ENCODE results near the gene PPAN.

The PPAN gene

DNA sequence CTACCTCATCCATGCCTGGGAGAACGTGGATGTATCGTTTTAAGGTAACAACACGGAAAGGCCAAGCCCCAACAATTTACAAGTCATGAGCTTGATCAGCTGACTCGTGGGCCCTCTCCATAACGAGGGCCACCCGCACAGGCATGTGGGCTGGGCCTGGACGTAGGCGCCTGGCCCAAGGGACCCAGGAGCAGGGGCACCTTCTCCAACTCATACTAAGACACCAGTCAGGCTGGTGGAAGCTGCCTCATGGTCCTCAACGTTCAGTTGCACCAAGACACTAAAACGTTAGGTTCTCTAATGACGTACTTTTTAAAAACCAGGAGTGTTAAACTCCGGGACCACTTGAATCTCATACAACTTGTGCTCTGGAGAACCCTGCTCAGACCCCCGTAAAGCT, 35.3 kb downstream of the PPAN start:
- no peak for DNase-seq (ENCODE audit: low read depth)

- no peak for DNase-seq (ENCODE audit: low read depth)
Observed at GRCh38 chr19:10141973-10142372, 35.8 kb downstream of the PPAN start.

- DNase-seq (ENCODE audit: low read depth), result no peak
Observed at GRCh38 chr19:10142701-10143375, 36.7 kb downstream of the PPAN start.

DNA sequence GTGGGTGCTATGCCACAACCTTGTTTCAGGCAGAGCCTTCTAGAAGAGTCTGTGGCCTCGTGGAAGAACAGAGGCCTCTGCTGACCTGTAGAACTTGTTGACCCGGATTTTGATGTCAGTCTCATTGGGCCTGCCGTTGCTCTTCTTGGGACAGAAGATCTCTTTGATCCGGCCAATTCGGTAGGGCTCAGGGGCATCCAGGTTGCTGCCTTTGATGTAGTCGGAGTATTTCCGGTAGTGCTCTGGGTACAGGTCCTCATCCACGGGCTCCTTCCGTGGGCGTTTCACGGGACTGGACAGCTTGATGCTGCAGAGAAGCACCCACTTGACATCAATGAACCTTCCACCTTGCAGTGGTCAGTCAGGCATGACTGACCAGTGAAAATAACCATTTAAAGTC, 37.5 kb downstream of the PPAN start:
- no peak for DNase-seq (ENCODE audit: low read depth)

- no peak for DNase-seq (ENCODE audit: low read depth)
Observed at GRCh38 chr19:10144361-10144760, 38.2 kb downstream of the PPAN start.

DNA sequence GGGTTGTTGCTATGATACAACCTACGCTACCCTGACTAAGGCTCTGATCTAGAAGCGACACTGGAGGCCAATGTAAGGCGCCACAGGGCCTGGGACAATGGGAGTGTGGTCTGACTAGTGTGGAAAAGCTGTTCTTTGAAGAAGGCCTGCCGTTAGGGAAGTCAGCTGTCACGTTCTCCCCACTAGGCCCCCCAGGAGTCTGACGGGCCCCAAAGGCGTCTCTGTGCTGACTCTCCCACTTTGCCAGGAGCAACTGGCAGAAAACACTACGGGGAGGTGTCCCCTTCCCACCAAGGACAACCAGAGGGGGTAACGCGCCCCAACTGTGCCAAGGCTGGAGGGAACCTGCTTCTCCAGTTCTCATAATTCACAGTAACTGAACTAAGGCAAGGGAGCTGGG, 38.9 kb downstream of the PPAN start:
- DNase-seq (ENCODE audit: low read depth), result no peak

DNA sequence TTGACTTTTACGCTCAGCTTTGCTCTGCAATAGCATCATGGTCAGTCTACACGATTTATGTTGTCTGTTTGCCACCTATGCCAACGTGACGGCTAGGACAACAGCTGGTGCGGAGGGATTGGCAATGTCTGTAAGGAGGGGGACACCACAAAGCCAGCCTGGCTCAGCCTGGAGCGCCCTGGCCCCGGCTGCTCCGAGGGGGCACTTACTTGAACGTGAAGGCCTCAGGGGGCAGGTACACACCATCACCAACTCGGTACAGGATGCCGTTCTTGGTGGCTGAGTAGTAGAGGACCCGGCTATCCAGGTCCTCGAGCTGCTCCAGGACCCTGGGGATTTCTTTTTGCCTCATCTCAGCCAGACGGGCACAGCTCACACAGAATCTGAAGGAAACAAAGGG, 40.0 kb downstream of the PPAN start:
- DNase-seq (ENCODE audit: low read depth), result no peak

GRCh38 chr19:10149427-10149826, 43.3 kb downstream of the PPAN start:
- DNase-seq (ENCODE audit: low read depth), result no peak

DNA sequence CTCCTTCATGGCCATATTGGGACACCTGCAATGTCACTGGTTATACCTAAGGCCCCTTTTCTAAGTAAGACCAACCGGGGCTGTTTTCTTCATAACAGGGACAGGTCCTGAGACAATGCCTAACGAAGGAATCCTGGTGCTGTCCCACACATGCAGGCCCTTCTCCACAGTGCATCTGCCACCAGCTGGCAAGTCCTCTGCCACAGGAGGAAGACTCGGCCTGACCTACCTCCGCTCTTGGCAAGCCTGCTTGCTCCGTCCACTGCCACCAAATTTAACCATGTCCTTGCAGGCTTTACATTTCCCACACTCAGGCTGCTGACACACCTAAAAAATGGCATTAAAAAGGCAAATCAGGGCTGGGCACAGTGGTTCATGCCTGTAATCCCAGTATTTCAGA, 45.4 kb downstream of the PPAN start:
- DNase-seq (ENCODE audit: low read depth), result no peak

GRCh38 chr19:10152100-10152499, 45.9 kb downstream of the PPAN start:
- DNase-seq (ENCODE audit: low read depth), result no peak

- no peak for DNase-seq (ENCODE audit: low read depth)
Observed at GRCh38 chr19:10155839-10156238, 49.7 kb downstream of the PPAN start.

DNA sequence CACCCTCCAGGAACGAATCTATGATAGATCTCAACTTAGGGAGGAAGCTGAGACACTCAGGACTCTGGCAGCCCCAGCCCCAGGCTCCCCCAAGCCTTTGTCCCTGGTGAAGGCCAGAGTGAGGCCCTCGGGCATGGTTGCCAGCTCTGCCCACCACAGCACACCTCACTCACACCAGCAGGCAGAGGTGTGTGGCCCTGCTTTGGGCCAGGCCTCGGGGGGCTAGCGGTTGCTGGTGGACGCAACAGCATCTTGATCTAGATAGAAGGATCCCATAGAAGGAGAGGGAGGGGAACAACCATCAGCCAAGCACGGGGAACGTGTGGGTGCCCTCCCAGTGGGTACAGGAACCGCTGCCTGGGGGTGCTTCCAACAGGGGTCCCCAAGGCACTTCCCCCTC, 51.9 kb downstream of the PPAN start:
- DNase-seq (ENCODE audit: low read depth), result no peak

GRCh38 chr19:10158485-10158884, 52.3 kb downstream of the PPAN start:
- DNase-seq (ENCODE audit: low read depth), result no peak

DNA sequence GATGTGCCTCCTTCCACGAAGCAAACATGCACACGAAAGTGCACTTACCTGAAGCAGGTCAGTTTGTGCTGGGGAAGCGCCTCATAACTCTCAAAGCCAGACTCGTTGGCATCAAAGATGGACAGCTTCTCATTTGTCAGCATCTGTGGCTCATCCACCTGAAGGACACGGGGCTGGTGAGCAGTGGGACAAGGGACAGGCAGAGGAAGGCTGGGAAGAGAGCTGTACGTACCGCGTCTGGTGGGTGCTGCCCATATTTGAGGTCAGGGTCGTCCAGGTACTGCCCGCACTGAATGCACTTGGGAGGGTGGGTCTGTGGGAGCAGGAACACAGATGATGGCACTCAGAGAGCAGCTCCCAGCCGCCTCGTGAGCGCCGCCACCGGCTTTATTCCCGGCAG, 53.4 kb downstream of the PPAN start:
- DNase-seq (ENCODE audit: low read depth), result no peak
